Kidney capillary endothelial cell (primary cell): Measurements from ENCODE around the gene GLIS2.

Experiments used
- DNase-seq: peaks from one replicate; pipeline ENCODE4 v3.0.0-alpha.2; 2018; ENCODE audit warnings: low spot score

The GLIS2 gene

DNA sequence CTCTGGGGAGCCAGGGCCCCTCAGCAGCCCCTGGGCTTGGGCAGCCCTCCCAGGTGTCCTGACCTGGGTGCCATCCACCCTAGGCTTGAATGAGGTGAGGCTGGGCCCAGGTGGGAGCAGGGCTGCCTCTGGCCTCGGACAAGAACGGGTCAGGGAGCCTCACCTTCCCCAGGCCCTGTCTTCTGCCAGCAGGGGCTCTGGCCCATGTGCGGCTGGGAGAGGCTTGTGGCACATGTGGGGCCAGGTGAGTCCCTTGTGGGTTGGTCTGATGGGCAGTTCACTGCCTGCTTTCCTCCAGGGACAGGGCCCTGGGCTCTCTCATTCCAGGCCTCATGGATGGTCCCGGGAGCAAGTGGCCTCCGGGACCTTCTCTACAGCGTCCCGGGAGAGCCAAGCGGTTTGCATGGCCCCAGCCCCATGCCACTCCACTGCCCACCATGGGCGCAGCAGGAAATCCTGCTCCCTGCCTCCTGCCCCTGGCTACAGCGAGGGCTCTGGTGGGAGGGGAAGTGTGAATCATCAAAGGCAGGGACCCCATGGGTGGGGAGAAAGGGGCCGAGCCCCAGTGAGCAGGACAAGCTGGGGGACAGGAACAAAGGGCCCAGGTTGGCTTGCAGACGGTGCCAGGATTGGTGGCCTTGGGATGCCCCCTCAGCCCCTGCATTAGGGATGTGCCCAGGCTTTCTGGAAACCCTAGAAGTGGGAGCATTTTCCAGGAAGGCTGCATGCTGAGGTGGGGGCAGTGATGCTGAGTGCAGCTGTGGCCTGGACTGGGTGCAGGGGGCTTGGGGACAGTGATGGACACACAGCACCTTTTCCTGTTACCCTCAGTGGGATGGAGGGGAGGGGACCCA is 68.0 kb downstream of the GLIS2 start:
- DNase-seq: no peak

DNA sequence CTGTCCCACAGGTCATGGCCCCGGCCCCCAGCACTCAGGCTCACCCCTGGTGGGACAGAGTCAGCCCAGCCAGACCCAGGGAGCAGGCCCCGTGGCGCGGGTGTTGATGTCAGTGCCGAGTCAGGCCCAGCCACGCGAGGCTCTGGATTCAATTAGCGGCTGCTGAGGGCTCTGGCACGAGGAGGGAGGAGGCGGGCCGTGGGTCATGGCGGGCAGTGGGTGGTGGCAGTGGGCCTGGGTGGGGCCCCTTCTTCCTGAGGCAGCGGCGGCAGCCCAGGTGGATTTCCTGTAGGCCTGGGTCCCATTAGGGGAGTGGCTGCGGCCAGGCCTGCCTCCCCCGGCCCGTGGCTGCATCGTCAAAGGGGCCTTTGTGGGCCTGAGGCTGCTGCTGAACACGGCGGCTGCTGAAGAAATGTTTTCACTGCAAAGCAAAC is 68.7 kb downstream of the GLIS2 start:
- DNase-seq: no peak

- no peak for DNase-seq
Measured at GRCh38 chr16:4385066-4385788, 69.4 kb downstream of the GLIS2 start.

DNA sequence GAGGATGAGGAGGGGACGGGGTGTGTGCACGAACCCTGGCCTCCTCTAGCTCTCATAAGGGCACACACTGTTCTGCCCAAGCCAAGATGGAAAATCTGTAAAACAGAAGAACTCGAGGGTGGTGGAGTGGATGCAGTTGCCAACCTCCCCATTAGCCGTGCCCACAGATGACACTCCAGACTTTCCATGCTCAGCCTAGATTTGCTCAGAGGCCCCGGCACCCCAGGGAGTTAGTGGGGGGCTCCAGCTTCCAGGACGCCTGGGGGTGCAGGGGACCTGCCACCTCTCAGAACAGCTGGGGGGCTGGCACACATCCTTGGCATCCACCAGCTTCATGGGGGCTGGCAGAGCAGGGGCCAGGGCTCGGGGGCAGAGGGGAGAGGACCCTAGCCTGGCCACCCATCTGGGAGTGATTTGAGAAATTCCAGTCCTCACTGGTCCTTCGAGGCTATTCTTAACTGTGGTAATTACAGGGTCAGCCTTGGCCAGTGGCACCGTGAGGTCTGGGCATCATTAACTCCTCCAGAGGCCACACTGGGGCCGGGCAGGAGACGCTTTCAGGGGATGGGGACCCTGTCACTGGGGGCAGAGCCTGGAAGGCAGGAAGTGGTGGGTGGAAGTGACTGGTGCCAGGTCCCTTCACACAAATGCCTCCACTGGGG is 70.1 kb downstream of the GLIS2 start:
- no peak for DNase-seq

DNA sequence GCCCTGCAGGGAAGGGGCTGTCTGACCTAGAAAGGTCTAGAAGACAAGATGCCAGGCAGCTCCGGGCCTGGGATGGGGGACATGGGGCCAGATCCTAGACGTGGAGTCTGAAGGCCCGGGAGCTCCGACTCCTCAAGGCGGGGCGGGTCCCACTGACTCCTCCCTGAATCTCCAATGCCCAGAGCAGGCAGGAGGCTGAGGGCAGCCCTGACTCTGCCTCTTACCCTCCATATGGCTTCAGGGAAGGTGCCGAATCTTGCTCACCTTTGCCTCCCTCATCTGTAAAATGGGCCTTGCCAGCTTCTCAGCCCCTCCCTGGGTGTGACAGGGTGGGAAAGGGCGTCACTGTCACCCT is 70.6 kb downstream of the GLIS2 start:
- no peak for DNase-seq

GRCh38 chr16:4386951-4387565 is 71.2 kb downstream of the GLIS2 start:
- DNase-seq: no peak

GRCh38 chr16:4387781-4388180 is 71.9 kb downstream of the GLIS2 start:
- no peak for DNase-seq

DNA sequence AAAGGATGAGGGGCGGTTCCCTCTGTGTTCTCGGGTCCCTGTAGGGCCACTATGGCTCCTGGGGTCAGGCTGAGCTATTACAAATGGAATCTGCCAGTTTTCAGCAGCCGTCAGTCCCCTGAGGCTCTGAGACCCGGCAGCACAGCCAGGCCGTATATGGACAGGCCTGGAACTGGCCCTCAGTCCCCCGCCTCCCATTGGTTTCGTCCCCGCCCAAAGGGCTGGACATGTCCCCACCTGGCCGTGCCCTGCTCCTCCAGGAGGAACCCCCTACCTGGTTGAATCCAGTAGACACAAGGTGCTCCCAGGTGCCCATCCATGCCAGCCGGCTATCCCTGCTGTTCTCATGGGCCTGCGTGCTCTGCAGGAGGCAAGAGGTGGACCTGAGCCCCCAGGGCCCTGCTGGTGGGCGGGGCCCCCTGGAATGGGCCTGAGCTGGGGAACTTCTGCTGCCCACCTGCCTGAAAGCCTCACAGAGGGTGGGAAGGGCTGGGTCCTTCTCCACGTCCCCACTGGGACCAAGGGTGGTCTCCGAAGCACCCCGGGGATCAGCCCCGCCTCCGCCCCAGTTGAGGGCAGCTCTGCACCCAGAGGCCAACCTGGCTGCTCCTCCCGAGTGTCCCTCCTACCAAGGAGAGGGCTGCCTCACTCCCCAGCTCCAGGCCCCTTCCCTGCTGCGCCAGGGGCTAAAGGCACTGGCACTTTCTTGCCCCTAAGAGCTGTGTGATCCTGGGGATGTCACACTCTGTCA is 72.6 kb downstream of the GLIS2 start:
- no peak for DNase-seq
